Mucosa of descending colon (tissue), 3 donors: ENCODE data around the gene OR4K15. TPM values are rescaled to one million over a fixed set of nuclear protein-coding genes. Genes with fewer than 3 reads are reported as not detected.

ENCODE experiments used
- ATAC-seq: fragments of 200-7000 bp; cut with Tn5 transposase; one replicate; pipeline ENCODE4 v1.9.1; 2020; ENCODE audit warnings: mild to moderate bottlenecking, moderate library complexity
- DNase-seq, 3 donors: peaks; one replicate each; pipeline ENCODE4 v3.0.0-alpha.2; 2020
- H3K36me3 ChIP-seq: fragments of 200-600 bp; one replicate; pipeline ENCODE4 v1.8.0; 2021; ENCODE audit warnings: low read depth, mild to moderate bottlenecking
- H3K4me1 ChIP-seq: fragments of 200-600 bp; one replicate; pipeline ENCODE4 v1.8.0; 2021; ENCODE audit warnings: low read depth, mild to moderate bottlenecking
- H3K4me3 ChIP-seq: fragments of 200-600 bp; one replicate; pipeline ENCODE4 v1.8.0; 2021; ENCODE audit warnings: mild to moderate bottlenecking
- H3K9me3 ChIP-seq: fragments of 200-600 bp; one replicate; pipeline ENCODE4 v1.8.0; 2021; ENCODE audit warnings: mild to moderate bottlenecking
- intact Hi-C, 2 donors: fragments of 100-400 bp; cut with DNase I in 1 of 2; cut with micrococcal nuclease in 1 of 2; formaldehyde crosslinking; loops; one replicate each; pipeline versions ENCODE4 v1.11.0 to v1.11.1; 2022; cut with DNase I, micrococcal nuclease
- total RNA-seq, 3 donors: library from RNA; stranded (reverse); fragmentation: NEBNext Ultra II Directional in 2 of 3; extraction: Animal tissue kit (Norgen Biotek cat#: 25700) in 2 of 3; gene quantifications; one replicate each; pipeline versions ENCODE4 v1.2.1 to v1.2.4, GENCODE V29; 2021 to 2023
- TF ChIP-seq, protein P1 (sequence below): fragments of 200-600 bp; IDR thresholded peaks from one replicate; pipeline ENCODE4 v1.8.0; 2022; ENCODE audit warnings: antibody characterized with exemption, mild to moderate bottlenecking
- donor health status: DM: no; HTN: no; CAD: no; lungs with moderate emphysema.
- donor health status: DM: no; HTN: no; CAD: no.
- donor health status: DM: no; HTN: yes; CAD: no.

The OR4K15 gene
- total RNA-seq, 3 donors from 2014 or later, result not detected

DNA sequence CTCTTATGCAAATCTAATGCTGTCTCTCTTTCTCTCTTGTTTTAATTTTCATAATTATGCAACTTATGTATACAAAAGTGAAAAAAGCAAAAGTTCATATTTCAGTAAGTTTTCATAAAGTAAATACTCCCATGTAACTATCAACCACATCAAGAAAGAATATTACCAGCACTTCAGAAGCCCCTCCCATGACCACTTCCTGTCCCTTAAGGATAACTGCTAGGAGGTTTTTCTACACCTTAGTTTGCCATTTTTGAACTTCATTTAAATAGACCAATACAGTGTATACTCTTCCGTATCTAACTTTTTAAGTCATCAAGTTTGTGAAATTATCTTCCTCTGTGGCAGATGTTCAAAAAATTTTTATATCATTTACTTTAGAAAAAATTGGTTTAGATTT lies 547 bp upstream of the OR4K15 start:
- ATAC-seq (peak; percentile 34), DNase-seq (peak in 1 of 3 donors; percentile 3)
- TF ChIP-seq, protein P1, sequence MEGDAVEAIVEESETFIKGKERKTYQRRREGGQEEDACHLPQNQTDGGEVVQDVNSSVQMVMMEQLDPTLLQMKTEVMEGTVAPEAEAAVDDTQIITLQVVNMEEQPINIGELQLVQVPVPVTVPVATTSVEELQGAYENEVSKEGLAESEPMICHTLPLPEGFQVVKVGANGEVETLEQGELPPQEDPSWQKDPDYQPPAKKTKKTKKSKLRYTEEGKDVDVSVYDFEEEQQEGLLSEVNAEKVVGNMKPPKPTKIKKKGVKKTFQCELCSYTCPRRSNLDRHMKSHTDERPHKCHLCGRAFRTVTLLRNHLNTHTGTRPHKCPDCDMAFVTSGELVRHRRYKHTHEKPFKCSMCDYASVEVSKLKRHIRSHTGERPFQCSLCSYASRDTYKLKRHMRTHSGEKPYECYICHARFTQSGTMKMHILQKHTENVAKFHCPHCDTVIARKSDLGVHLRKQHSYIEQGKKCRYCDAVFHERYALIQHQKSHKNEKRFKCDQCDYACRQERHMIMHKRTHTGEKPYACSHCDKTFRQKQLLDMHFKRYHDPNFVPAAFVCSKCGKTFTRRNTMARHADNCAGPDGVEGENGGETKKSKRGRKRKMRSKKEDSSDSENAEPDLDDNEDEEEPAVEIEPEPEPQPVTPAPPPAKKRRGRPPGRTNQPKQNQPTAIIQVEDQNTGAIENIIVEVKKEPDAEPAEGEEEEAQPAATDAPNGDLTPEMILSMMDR, result no peak
- intact Hi-C loops, result no loop called here
- H3K4me1 ChIP-seq, result no peaks in the 10 kb centered on the region
- H3K9me3 ChIP-seq, result peaks cover 16% of the 10 kb centered on the region
- H3K36me3 ChIP-seq, result no peaks in the 10 kb centered on the region
- no peak overlapping the region for H3K4me3 ChIP-seq

DNA sequence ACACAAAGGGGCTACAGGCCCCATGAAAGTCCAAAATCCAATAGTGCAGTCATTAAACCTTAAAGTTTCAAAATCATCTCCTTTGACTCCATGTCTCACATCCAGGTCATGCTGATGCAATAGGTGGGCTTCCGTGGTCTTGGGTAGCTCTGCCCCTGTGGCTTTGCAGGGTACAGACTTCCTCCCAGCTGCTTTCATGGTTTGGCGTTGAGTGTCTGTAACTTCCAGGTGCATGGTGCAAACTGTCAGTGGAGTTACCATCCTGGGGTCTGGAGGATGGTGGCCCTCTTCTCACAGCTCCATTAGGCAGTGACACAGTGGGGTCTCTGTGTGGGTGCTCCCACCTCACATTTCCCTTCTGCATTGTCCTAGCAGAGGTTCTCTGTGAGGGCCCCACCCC lies 18.0 kb downstream of the OR4K15 start:
- ATAC-seq, result no peak

DNA sequence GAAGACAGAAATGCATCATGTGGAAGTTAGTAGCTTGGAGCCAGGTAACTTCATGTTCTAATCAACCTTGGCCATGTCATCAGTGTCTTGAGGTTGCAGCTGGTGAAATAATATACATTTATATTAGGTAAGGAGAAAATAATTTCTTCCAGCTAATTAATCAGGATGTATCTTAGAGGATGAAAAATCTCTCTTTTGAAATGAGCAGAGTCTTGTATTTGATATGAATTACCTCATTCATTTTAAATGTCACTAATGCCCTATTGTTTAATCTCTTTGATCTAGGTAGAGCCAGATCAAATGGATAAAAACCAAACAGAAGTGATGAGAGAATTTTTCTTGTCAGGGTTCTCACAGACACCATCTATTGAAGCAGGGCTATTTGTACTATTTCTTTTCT lies 26.5 kb downstream of the OR4K15 start, which contains the start of gene OR4Q2:
Gene OR4Q2, plus strand, starts transcription at position 301 of the 400 bp plus-strand sequence.
- intact Hi-C loops, result no loop called here
- Histone ChIP-seq H3K4me1 (no peaks in the 10 kb centered on the region), H3K4me3 (no peak within 1 kb of the TSS), H3K36me3 (no peaks in the 10 kb centered on the region), H3K9me3 (peaks cover 26% of the 10 kb centered on the region)
- TF ChIP-seq, protein P1, result no peak
- DNase-seq (no peak), ATAC-seq (no peak)

More for the DNA sequence above, 18.0 kb downstream of the OR4K15 start:
- Histone ChIP-seq H3K4me1 (no peaks in the 10 kb centered on the region), H3K9me3 (peaks cover 41% of the 10 kb centered on the region), H3K36me3 (no peaks in the 10 kb centered on the region), H3K4me3 (no peak overlapping the region)
- intact Hi-C loops, result no loop called here
- DNase-seq, result no peak
- TF ChIP-seq, protein P1, result no peak

DNA sequence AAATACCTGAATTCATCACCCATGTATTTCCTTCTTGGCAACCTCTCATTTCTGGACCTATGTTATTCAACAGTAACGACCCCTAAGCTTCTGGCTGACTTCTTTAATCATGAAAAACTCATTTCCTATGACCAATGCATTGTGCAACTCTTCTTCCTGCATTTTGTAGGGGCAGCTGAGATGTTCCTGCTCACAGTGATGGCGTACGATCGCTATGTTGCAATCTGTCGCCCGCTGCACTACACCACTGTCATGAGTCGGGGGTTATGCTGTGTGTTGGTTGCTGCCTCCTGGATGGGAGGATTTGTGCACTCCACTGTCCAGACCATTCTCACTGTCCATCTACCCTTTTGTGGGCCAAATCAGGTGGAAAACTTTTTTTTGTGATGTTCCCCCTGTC lies 26.9 kb downstream of the OR4K15 start:
- intact Hi-C loops, result no loop called here
- no peak for DNase-seq
- no peaks in the 10 kb centered on the region for H3K4me1 ChIP-seq
- H3K36me3 ChIP-seq, result no peaks in the 10 kb centered on the region
- peaks cover 28% of the 10 kb centered on the region for H3K9me3 ChIP-seq
- no peak overlapping the region for H3K4me3 ChIP-seq
- TF ChIP-seq, protein P1, result no peak
- ATAC-seq, result no peak

DNA sequence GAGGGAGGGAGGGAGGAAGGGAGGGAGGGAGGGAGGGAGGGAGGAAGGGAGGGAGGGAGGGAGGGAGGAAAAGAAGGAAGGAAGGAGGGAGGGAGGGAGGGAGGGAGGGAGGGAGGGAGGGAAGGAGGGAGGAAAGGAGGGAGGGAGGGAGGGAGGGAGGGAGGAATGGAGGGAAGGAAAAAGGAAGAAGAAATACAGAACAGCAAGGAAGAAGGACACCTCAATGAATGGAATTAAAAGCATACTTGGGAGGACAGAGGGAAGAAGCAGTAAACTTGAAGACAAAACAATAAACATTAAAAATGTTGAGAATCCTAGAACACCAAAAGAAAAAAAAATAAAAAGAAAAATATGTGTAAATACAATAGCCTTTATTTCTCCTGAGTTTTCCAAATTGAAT lies 32.8 kb downstream of the OR4K15 start:
- DNase-seq (no peak), ATAC-seq (no peak)
- H3K9me3 ChIP-seq, result peaks cover 27% of the 10 kb centered on the region
- no peaks in the 10 kb centered on the region for H3K4me1 ChIP-seq
- H3K4me3 ChIP-seq, result no peak overlapping the region
- intact Hi-C loops, result no loop called here
- TF ChIP-seq, protein P1, result no peak
- H3K36me3 ChIP-seq, result no peaks in the 10 kb centered on the region
